ENCODE data around the gene RAB11FIP3.

Gene RAB11FIP3

DNA sequence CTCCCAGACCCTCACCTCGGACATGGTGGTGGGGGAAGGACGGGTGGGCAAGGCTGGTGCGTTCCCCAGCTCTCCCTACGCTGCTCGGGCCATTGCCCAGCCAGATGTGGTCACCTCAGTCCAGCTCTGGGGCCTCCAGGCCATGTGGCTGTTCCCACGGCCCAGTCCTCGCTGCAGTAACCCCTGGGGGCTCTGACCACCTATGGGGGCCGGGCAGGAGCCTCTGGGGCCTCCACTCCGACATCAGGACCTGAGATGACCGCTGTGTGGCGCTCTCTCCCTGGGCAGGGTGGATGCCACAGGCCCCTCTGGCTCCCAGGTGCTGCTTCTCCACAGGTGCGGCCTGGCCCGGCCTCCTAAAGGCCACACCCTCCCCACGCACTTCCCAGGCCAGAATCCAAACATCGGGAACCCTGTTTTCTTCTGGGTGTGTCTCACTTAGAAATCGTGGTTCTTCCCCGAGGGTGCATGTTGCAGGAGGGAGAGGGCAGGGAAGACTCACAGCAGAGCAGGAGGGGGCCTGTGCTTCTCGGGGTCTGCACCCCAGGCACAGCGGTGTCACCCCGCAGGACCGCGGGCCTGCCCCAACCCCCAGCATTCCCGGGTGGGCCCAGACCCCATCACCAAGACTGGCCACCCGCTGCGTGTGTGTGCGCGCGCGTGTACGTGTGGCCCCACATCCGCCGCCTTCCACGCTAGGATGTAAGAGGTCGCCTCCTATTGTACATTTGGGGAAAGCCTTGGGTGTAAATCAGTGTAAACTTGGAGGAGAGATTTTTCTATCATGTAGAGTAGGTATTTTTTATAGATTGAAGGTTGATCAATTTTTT is 96.1 kb downstream of the RAB11FIP3 start:
- no peak for DNase-seq

DNA sequence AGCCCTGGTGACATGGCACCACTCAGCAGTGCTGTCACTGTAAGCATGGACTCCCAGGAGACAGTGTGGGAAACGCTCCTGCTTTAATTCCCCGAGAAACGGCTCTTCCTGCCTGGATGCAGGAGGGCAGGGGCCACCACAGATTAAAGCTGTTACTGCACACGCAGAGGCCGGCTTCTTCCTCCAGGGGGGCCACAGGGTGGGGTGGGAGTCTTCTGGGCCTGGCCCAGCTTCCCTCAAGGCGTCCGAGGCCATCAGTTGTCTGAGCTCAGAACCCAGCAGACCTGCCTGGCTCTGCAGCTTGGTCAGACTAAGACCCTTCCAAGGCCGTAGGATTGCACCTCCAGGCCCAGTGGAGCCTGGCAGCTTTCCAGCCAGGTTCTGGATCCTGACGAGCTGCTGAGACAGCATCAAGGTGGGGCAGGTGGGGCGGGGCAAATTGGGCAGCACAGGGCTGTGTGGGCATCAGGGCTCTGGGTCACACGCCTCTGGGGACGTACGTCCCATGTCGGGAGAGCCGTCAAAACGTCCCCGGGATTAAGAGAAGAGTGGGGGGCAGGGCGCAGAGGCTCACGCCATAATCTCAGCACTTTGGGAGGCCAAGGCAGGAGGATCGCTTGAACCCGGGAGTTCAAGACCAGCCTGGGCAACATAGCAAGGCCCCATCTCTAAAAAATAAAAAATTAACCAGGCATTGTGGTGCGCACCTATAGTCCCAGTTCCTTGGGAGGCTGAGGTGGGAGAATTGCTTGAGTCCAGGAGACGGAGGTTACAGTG is 97.1 kb downstream of the RAB11FIP3 start:
- no peak for DNase-seq

DNA sequence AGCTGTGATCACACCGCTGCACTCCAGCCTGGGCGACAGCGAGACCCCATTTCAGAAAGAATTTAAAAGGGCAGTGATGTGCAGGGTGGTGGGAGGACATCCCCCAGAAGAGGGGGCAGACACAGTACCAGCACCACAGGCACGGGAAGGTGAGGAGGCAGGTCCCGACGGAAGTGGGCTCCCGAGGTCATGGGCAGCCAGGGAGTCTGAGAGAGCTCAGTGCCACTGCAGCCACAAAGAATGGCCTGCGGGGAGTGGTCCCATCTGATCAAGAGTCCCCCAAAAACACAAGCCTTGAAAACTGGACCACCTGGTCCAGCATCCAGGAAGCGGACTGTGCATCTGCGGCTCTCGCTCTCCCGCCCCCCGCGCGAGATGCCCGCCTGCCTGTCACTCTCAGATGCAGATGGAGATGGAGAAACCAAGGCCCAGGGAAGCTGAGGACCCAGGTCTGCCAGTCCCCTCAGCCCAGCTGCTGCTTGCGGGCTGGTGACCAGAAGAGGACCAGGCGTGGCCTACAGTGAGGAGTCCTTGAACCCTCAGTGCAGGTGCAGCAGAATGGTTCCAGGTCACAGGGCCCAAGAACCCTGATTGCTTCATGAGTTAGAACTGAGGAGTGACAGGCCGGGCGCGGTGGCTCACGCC is 97.8 kb downstream of the RAB11FIP3 start:
- no peak for DNase-seq

DNA sequence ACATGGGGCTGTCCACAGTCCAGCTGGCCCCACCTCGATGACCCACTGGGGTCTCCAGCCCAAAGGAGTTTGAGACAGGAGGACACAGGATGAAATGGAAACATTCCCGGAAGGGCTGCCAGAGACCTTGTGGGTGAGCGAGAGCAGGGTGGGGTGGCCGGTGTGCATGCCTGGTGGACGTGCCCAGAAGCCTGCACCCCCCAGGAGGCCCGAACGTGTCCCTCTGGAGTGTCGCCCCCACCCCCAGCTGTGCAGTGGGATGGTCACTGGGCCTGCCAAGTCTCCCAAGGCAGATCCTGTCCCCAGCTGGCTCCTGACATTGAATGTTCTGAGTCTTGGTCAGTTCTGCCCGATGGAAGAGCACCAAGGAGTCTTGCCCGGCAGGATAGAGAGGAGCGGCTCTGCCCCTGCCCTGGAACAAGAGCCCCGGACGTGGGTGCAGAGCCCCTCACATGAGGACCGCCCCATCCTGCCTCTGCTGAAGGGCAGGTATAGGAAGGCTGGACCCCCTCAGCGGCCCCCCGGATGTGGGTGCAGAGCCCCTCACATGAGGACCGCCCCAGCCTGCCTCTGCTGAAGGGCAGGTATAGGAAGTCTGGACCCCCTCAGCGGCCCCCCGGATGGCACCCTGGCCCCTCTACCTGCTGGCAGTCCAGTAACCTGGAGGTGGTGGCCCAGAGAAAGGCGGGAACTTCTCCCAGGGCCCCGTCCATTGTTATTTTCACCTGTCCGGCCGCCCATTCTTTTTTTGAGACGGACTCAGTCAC is 99.0 kb downstream of the RAB11FIP3 start:
- no peak for DNase-seq

DNA sequence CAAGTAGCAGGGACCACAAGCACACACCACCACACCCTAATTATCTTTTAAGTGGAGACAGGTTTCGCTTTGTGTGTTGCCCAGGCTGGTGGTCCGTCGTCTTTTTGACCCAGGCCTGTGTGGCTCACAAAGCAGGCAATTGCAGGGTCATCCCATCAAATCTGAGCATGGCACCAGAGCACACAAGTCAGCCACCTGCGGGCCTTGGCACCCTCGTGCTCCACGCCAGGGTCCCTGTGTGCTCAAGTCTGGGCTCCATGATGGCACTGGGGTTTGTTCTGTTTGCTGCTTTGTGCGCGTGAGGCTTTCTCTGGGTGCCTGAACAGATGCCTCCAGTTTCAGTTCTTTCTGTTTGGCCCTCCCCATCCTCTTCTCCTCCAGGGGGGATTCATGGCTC is 99.7 kb downstream of the RAB11FIP3 start:
- DNase-seq = no peak

DNA sequence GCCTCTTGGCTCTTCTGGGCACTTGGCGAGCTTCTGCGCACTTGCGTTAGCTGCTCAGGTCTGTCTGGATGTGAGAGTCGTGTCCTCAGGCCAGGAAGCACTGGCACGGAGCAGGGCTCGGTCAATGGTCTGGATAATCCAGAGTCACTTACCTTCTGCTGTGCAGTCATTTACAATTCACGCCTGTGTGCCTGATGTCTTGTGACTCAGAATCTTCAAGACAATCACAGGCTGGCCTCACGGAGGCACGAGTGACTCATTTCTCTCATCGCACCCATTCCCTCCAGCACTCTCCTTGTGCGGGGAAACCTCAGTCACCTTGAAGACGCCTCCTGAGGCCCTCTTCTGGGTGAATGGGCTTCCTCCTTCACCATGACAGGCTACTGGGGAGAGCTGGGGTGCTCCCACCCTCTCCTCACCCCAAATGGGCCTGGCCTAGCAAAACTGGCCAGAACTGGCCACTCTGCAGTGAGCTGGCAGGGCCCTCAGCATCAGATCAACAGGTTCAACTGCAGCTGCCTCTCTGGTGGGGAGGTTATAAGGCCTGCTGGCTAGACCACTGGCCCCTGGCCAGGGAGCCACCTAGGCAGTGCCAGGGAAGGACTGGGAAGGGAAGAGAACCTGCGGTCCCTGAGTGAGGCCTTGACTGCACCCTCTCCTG is 100.2 kb downstream of the RAB11FIP3 start:
- DNase-seq = peak; percentile 68

DNA sequence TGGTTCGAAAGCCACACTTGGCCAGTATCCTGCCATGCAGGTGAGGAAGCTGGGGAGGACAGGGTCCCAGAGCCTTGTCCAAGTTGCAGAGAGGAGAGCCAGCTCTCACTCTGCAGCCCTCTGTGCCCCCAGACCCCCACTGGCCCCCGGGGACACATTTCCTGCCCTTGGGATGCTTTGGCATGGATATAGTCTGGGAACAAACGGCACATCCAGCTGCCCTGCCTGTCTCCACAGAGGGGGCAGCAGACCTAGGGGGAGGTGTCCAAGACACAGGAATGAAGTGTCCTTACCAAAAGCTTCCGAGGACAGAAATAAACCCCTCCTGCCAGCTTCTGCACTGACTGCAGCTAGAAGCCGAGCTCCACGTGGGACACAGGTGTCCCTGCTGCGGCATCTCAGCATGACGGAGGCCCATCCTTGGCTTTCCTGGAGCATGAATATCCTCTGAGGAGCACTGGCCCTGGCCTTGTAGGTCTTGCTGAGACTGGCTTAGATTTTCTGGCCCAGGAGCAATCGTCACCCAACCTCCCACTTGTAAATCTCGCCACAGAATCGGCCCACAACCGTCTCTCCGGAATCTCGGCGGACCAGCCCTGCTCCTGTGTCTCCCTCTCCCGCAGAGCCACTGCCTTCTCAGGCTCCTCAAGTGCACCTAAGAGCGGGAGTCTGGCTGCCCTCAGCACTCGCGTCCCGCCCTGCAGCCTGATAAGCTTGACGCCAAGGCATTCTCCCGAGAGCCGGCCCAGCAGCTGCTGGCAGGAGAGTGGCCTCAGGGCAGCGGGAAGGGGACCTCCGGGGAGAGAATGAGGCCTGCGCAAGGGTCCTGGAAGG is 100.9 kb downstream of the RAB11FIP3 start:
- no peak for DNase-seq

DNA sequence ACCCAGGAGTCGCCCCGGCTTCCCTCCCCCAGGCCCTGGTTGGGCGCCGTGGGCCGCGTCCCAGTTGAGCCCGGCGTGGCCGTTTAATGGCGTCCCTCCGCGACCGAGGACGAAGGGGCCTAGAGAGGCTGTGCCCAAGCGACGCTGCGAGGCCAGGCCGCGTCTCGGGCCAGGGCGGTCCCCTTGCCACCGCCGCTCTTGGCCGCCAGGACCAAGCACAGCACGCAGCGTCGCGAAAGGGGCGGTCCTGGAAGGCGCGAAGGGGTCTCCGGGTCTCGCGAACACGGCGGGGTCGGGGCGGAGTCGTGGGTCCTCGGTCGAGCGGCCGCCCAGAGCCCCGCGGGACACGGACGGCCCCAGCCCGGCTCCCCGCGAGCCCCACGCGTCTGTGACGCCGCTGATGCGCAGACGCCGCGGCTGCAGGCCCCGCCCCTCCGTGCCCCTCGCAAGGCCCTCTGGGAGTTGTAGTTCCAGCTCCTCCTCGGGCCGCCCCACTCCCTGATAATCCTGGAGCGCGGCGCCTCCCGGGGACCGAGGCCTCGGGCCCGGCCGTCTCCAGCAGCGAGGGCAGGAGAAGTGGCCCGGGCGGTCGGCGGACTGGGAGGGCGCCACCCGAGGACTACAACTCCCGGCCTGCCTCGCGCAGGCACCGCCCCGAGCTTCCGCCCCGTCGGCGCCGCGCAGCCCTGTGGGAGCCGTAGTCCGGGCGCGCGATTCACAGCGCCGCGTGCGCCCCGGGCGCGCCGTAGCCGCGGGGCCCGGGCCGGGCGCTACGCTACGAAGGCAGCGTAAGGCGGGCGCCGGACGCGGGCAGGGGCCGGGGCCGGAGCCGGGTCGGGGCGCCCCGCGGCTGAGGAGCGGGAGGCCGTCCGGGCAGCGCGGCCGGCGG is 101.8 kb downstream of the RAB11FIP3 start, which contains the start of gene CAPN15:
Gene CAPN15 (plus strand): TSS at position 698 of the 889 bp plus-strand sequence. CDS start 19,127 bp downstream, outside the sequence.
- DNase-seq = peak; percentile 85

DNA sequence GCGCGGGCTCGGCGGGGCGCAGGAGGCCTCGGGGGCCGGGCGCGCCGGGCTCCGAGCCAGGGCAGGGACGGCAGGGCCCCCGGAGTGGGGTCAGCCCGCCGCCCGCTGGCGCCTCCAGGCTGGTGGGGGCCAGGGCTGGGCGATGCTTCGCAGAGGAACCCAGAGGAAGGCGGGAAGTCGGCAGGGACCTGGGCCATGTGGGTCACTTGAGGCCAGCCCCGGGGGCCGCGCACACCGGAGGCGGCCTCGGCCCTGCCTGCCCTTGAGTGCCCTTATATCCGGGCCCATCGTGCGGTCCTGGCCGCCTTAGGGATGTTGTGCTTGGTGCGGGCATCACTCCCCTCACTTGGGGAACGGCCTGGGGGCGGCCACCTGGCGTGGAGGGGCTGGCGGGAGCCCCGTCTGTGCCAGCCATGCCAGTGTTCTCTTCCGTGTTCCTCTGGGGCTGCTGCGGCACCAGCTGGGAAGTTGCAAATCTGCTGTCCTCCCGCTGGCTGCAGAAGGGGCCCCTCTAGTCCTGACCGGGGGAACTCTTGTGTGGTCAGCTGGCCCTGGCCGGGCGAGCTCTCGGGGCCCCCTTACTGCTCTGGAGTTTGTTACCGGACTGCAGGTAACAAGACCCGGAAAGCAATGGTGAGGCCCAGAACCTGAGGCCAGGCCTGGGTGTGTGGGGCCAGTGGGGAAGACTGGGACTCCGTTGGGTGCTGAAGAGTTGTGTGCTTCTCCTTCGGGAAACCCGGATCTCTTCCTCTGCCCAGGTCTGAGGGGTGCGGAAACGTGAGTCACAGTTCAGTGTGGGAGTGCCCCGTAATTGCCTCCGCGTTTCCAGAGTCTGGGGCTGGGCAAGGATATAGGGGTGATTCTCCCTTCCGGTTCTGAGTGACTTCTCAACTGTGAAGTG is 102.9 kb downstream of the RAB11FIP3 start:
- DNase-seq = peak; percentile 38

DNA sequence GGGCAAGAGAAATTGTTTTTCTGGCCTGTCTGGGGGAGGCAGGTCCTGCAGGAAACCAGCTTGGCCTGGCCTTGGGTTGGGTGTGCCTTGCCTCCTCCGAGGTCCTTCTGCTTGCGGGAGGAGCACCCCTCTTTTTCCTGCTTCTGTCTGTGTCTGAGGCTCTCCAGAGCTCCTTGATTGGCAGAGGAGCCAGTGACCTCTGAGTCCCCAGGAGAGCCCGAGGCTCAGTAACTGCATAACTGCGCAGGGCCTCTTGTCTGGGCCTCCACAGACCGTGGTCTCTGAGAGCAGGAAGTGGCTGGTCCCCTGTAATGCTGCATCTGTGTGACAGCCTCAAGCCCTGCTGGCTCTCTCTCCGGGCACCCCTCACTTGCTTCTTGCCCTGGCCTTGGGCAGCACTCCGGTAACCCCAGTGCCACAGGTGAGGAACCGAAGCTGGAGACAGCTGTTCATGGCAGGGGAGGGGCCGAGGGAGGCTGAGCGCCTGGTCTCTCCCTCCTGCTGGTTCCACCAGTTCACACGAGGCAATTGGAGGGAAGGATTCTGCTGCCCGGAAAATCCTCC is 103.6 kb downstream of the RAB11FIP3 start:
- no peak for DNase-seq

DNA sequence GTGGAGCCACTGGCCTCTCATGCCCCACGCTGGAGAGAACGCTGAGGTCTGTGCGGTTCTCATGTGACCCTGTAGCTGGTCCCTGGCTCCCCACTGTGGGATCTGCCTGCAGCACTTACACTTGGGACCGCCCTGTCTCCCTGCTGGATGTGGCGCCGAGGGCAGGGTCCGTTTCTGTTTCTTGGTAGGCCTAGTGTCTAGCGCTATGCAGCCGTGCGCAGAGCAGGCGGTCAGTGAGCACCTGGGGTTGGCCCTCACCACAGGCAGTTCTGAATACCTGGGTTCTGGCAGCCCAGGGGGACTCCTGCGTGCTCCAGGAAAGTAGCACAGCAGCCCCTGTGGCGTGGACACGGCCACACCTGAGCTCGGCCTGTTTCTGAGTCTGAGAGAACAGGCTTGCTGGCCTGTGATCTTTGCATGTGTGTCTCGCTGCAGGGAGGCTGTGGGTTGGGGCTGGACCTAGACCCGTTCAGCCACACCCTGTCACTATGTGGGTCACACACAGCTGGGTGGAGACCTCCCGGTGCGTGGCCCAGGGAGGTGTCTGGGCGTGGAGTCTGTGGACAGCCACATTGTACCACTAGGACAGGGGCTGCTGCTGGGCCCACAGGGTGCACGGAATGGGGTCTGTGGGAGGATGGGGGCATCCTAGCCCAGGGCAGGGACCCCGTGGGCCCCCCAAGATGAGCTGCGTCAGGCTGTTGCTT is 104.8 kb downstream of the RAB11FIP3 start:
- no peak for DNase-seq

DNA sequence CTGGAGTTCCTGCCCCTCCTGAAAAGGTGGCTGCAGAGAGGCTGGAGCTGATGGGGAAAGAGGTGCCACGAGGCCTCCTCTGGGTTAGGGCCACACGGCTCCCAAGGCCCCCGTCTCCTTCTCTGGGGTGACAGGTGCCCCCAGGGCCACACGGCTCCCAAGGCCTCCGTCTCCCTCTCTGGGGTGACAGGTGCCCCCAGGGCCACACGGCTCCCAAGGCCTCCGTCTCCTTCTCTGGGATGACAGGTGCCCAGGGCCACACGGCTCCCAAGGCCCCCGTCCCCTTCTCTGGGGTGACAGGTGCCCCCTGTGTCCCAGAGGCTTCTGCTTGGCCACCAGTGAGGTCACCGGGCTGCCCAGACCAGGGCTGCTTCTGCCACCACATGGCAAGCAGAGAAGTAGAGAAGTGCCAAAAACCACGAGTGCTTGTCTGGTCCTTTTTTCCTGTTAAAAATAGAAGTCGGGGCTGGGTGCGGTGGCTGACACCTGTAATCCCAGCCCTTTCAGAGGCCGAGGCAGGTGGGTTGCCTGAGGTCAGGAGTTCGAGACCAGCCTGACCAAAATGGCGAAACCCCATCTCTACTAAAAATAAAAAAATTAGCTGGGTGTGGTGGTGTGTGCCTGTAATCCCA is 106.2 kb downstream of the RAB11FIP3 start:
- no peak for DNase-seq

DNA sequence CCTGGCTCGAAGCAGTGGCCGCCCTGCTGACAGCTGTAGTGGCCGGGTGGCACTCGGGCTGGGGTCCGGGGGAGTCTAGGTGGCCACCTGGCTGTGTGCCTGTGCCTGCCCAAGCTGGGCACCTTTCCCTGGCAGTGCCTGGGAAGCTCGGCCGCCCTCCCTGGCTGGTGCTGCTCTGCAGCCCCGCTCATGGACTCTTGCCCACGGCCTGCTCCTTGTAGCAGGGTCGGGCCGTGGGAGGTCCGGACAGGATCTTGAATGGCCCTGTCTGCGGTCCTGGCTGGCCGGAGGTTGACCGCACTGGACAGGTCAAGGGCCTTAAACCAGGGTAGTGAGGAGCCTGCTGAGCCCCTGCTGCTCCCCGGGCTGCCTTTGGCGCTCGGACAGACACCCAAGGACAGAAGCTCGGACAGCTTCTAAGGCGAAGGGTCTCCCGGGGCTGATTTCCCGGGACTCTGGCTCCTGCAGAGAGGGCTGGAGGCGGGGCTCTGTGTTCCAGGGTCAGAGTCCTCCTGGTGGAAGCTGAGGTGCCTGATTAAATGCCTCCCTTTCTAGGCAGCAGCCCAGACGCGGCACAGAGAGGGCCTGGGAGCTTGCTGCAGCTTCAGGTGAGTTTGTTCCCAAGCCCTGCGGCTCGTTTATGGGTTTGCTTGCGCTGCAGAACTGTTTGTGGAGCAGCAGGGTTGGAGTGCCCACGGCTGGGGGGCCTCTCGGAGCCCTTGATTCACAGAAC is 108.1 kb downstream of the RAB11FIP3 start:
- no peak for DNase-seq

DNA sequence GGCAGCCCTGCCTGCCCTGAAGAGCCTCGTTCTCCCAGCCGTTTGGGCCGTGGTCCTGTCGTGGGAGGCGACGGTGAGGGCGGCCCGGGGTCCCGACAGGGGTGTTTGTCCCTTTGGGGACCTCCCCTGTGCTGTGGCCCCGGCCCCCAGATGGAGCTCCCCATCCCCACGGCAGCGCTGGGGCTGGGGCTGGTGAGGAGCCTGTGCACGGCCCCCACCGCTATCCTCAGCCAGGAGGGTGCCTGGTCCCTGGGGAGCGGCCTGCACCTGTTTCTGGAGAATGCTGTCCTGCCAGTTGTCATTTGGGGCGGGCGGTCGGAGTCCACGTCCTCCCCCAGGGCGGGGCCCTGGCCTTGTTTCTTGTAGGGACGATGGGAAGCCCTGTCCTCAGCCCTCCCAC is 108.7 kb downstream of the RAB11FIP3 start:
- DNase-seq = no peak

DNA sequence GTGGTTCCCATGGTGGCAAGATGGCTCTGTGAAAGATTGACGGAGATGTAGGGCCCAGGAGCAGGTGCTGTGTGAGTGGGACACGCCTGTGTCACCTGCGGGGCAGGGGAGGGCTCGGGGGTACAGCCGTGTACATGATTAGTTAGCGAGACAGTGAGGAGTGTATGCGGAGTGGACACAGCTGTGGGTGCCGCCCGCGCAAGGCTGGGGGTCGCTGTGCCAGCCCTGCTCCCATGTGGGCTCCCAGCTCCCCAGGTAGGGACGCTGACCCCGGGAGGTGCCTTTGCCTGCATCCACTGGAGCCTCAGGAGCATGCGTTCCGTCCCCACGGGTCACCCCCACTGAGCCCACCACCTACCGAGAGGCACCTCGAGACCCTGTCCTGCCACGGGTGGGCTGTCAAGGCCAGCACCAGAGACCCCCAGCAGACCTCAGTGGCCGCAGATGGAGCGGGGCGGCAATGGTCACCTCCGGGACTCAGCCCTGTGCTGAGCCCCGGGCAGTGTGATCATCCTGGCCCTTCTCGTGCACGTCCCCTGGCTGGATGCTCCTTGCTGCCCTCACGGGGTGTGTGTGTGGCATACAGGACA is 109.5 kb downstream of the RAB11FIP3 start:
- DNase-seq = no peak
